ENCODE data around the gene MMP14.
"Not testable (repeated sequence)": the region's sequence is repeated elsewhere in the genome, so short reads cannot be mapped to it uniquely, and the experiment has no call there.

The MMP14 gene

DNA sequence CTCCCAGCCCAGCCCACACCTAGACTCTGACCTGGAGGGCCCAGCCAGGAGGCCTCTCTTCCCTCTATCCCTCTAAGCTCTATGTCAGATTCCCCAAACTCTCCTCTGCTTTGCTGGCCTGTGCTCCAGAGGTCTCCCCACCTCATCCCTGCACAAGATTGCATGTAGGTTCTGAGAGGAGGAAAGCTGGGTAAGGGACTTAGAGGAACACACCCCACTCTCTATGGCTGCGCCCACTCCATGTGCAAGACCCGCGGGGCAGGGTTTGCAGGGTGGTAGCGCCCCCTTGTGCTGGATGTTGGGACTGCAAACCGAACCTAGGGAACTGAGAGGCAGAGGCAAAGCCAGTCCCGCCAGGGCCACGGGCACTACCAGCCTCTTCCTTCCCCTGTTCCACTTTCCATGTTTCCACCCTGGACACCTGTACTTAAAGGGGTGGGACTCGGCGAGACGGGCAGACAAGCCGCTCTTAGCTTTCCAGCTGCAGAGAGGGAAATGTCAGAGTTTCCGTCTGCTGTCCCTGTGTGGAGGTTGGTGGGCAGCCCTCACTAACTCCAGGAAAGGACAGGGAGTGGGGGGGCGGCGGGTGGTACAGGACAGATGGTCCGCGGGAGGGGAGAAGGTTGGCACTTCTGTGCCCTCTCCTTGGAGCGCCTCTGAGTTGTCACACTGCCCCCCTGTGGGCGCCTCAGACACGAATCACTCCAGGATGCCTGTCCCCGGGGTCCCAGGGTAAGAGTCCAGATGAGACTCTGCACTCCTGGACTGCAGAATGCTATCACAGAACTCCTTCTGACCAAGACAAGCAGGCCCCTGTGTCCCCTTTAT, 16.8 kb downstream of the MMP14 start:
- DNase-seq (ENCODE audit: low read depth): peak; percentile 91
- TF ChIP-seq CTCF (IDR thresholded peaks at IDR 0.05; ENCODE audit: insufficient read depth, low read depth, low read length, missing control alignments): peak; percentile 94
- peak overlapping the region; percentile 62 for H3K4me3 ChIP-seq (ENCODE audit: low read depth, low read length)

DNA sequence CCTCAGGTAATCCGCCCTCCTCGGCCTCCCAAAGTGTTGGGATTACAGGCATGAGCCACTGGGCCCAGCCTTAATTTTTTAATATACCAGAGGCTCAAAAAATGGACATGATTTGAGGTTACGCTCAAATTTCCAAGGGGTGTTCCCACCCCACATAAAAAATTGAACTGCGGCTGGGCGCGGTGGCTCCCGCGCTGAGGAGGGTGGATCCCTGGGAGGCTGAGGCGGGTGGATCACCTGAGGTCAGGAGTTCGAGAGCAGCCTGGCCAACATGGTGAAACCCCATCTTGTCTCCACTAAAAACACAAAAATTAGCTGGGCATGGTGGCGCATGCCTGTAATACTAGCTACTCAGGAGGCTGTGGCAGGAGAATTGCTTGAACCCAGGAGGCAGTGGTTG, 17.9 kb downstream of the MMP14 start:
- DNase-seq (ENCODE audit: low read depth); H3K4me3 ChIP-seq (ENCODE audit: low read depth, low read length): not testable (repeated sequence)

DNA sequence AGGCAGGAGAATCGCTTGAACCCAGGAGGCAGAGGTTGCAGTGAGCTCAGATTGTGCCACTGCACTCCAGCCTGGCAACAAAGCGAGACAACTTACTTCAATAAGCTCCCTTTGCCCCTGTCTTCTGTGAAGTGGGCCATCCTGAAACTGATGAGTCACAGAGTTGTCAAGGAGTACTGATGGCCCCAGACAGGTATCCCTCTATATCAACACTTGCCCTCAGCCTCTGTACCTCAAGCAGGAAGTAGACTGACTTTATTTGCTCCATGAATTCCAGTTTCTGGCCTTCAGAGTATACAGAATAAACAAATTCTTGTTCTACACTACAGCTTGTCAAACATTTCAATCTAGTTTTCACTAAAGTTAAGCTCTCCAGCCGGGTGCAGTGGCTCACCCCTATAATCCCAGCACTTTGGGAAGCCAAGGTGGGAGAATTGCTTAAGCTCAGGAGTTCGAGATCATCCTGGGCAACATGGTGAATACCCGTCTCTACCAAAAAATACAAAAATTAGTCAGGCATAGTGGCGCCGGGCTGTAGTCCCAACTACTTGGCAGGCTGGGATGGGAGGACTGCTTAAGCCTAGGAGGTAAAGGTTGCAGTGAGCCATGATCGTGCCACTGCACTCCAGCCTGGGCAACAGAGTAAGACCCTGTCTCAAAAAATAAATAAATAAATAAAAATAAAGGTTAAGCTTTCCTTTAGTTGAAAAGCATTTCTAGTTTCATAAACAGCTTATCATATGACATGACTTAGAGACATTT, 18.8 kb downstream of the MMP14 start:
- peak; percentile 29 for DNase-seq (ENCODE audit: low read depth)
- H3K4me3 ChIP-seq (ENCODE audit: low read depth, low read length): no peak overlapping the region
- TF ChIP-seq CTCF (IDR thresholded peaks at IDR 0.05; ENCODE audit: insufficient read depth, low read depth, low read length, missing control alignments): no peak

DNA sequence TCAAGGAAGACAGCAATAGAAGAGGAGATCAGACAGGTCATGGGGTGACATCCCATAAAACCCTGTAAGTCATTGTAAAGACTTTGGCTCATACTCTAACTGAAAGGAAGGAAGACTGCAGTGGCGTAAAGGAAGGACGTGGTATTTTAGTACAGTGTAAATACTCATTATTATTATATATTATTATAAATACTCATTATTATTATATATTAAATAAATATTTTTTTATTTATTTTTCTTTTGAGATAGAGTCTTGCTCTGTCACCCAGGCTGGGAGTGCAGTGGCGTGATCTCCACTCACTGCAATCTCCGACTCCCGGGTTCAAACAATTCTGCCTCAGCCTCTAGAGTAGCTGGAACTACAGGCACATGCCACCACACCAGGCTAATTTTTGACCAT, 20.0 kb downstream of the MMP14 start:
- H3K4me3 ChIP-seq (ENCODE audit: low read depth, low read length): no peak overlapping the region
- DNase-seq (ENCODE audit: low read depth): no peak
- no peak for TF ChIP-seq CTCF (IDR thresholded peaks at IDR 0.05; ENCODE audit: insufficient read depth, low read depth, low read length, missing control alignments)

GRCh38 chr14:22860377-22860776, 24.0 kb downstream of the MMP14 start:
- DNase-seq (ENCODE audit: low read depth); H3K4me3 ChIP-seq (ENCODE audit: low read depth, low read length): not testable (repeated sequence)

GRCh38 chr14:22861651-22862050, 25.3 kb downstream of the MMP14 start:
- no peak for TF ChIP-seq CTCF (IDR thresholded peaks at IDR 0.05; ENCODE audit: insufficient read depth, low read depth, low read length, missing control alignments)
- no peak overlapping the region for H3K4me3 ChIP-seq (ENCODE audit: low read depth, low read length)
- no peak for DNase-seq (ENCODE audit: low read depth)

DNA sequence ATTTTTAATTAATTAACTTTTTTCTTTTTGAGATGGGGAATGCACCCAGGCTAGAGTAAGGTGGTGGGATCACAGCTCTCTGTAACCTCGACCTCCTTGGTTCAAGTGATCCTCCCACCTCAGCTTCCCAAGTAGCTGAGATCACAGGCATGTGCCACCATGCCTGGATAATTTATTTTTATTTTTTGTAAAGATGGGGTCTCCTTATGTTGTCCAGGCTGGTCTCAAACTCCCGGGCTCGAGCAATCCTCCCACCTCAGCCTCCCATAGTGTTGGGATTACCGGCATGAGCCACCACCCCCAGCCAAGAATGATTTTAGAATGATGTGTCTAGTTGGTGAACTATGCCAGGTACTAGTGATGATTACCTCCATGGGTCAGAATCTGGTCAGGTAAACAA, 28.6 kb downstream of the MMP14 start:
- H3K4me3 ChIP-seq (ENCODE audit: low read depth, low read length): no peak overlapping the region
- DNase-seq (ENCODE audit: low read depth): no peak
- TF ChIP-seq CTCF (IDR thresholded peaks at IDR 0.05; ENCODE audit: insufficient read depth, low read depth, low read length, missing control alignments): no peak
